SKM-1 (cell line): ENCODE data around the gene MTX1.

Source experiments
- DNase-seq: peaks from one replicate; lab custom pipeline; 2025; ENCODE audit not compliant: unreplicated experiment; lab: John Stamatoyannopoulos, UW

The MTX1 gene

GRCh38 chr1:155174324-155175280 lies 33.9 kb upstream of the MTX1 start:
- no peak for DNase-seq

GRCh38 chr1:155175281-155175926 lies 33.1 kb upstream of the MTX1 start:
- DNase-seq = no peak

DNA sequence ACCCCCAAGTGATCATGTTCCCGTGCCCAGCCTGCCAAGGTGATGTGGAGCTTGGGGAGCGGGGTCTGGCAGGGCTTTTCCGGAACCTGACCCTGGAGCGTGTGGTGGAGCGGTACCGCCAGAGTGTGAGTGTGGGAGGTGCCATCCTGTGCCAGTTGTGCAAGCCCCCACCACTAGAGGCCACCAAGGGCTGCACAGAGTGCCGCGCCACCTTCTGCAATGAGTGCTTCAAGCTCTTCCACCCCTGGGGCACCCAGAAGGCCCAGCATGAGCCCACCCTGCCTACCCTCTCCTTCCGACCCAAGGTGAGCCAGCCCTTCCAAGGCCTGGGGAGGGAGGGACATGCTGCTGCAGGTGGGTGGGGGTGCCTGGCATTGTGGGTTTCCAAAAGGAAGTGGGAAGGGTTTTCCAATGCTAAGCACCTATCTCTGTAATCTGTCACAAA lies 32.5 kb upstream of the MTX1 start:
- no peak for DNase-seq

DNA sequence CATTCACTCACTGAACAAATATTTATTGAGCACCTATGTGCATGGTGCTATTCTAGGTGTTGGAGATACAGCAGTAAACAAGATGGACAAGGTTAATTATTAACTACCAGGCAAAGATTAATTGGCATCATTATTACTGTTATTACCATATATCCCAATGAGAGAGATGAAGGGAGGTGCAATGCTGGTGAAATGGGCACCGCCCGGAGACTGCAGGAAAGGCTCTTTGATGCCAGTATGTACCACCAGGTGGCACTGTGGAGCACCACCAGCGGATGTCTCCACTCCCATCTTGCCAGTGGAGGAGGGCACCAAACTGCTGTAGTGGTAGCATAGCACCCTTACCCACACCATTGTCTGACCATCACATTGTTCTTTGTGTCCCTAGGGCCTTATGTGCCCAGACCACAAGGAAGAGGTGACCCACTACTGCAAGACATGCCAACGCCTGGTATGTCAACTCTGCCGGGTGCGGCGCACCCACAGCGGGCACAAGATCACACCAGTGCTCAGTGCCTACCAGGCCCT lies 31.9 kb upstream of the MTX1 start:
- DNase-seq = peak; percentile 66

DNA sequence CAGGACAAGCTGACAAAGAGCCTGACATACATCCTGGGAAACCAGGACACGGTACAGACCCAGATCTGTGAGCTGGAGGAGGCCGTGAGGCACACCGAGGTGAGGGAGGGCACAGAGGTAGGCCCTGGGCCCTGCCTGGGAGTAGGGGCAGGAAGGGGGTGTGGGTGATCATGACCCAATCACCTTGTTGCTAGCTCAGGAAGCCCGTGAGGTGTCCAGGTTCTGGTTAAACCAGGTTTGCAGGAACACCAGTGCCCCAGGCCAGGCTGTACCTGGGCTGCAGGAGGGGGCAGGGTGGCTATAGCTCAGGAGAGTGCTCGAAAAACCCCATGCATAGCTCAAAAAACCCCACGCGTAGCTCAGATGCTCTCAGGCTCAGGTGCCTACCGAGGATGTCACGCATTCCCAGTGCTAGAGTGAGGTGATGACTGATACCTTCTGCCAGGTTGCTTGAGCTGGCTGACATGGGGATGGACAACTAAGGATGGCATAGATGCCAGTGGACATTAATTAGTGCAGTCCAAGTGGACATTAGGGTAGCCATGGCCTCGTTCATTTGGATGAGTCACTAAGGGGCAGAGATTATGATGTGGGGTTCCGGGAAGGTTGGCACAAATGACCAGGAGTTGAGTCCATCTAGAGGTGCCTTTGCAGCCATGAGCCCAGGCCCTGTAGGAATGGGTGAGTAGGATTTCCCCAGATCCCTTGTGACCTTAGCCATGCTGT lies 31.1 kb upstream of the MTX1 start:
- no peak for DNase-seq

DNA sequence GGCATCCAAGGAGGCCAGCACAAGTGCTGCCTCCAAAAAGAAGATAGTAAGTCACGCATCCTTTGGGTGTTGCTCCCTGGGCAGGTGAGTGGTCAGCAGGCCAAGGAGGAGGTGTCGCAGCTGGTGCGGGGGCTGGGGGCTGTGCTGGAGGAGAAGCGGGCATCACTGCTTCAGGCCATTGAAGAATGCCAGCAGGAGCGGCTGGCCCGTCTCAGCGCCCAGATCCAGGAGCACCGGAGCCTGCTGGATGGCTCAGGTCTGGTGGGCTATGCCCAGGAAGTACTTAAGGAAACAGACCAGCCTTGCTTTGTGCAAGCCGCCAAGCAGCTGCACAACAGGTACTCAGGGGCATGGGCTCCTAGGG lies 30.6 kb upstream of the MTX1 start:
- no peak for DNase-seq

DNA sequence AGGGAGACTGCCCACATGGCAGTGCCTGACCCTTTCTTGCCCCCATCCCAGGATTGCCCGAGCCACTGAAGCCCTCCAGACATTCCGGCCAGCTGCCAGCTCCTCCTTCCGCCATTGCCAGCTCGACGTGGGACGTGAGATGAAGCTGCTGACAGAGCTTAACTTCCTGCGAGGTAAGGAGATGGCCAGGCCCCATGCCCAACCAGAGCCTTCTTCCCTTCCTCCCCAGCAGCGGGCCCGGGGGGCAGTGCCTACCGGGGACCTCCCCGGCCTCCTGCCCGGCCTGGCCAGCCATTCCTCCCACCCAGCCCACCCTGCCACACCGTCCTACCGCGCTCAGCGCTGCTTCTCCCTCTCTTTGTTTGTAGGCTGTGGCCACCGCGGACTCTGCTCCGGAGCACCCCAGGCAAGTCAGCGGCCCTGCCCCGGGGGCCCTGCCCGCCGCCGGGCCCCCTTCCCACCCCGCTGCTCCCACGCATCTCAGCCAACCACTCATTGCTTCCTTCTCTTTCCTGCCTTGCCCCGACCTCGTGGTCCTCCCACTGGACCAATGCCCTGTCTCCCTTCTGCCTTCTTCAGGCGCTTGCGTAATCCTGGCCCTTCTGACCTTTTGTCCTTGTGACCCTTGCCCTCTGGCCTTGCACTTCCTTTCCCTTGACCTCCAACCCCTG lies 29.9 kb upstream of the MTX1 start:
- DNase-seq = peak; percentile 77

DNA sequence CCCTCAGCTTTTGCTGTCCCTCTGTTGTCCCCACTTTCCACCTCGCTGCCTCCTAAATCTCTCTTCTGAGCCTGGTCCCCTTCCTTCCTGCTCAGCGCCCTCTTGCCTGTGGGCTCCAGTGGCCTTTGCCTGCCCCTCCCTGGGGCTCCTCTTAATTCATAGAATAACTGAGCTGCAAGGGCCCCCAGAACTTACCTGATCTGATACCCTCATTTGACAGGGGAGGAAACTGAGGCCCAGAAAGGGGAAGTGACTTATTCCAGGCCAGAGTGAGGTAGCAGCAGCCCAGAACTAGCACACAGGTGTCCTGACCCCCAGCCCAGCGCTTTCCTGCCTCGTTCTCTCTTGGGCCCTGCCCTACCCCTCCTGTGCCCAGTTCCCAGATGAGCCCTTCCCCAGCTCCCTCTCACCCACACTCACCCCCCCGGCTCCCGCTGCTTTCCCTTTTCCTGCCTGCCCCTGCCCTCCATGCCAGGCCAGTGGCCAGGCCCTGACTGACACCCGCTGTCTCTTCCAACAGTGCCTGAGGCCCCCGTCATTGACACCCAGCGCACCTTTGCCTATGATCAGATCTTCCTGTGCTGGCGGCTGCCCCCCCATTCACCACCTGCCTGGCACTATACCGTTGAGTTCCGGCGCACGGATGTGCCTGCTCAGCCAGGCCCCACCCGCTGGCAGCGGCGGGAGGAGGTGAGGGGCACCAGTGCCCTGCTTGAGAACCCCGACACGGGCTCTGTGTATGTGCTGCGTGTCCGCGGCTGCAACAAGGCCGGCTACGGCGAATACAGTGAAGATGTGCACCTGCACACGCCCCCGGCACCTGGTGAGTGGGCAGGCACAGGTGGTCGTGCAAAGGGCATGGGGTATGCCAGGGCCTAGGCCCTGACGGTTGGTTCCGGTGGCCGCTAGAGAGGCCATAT lies 29.1 kb upstream of the MTX1 start:
- no peak for DNase-seq

- DNase-seq = no peak
Measured at GRCh38 chr1:155181371-155182051, 27.0 kb upstream of the MTX1 start.

DNA sequence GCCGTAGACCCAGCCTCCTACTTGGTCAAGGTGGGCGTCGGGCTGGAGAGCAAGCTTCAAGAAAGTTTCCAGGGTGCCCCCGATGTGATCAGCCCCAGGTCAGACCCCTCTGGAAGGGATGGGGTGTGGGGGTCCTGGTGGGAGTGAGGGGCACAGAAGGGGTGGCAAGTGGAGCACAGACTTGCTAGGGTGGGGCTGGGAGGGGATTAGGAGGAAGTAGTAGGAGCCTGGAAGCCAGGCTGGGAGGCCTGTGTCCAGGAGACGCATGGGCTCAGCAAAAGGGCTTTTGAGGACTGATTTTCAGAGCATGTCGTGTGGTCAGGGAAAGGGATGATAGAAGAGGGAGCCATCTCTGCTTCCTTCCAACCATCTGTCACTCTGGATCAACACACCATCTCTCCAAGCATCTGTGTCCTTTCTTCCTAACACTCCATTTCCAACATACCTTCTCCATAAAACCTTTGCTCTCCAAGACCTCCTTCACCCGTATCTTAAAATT lies 26.4 kb upstream of the MTX1 start:
- DNase-seq = no peak

- no peak for DNase-seq
Measured at GRCh38 chr1:155183775-155184221, 24.7 kb upstream of the MTX1 start.

- no peak for DNase-seq
Measured at GRCh38 chr1:155184351-155184811, 24.1 kb upstream of the MTX1 start.

DNA sequence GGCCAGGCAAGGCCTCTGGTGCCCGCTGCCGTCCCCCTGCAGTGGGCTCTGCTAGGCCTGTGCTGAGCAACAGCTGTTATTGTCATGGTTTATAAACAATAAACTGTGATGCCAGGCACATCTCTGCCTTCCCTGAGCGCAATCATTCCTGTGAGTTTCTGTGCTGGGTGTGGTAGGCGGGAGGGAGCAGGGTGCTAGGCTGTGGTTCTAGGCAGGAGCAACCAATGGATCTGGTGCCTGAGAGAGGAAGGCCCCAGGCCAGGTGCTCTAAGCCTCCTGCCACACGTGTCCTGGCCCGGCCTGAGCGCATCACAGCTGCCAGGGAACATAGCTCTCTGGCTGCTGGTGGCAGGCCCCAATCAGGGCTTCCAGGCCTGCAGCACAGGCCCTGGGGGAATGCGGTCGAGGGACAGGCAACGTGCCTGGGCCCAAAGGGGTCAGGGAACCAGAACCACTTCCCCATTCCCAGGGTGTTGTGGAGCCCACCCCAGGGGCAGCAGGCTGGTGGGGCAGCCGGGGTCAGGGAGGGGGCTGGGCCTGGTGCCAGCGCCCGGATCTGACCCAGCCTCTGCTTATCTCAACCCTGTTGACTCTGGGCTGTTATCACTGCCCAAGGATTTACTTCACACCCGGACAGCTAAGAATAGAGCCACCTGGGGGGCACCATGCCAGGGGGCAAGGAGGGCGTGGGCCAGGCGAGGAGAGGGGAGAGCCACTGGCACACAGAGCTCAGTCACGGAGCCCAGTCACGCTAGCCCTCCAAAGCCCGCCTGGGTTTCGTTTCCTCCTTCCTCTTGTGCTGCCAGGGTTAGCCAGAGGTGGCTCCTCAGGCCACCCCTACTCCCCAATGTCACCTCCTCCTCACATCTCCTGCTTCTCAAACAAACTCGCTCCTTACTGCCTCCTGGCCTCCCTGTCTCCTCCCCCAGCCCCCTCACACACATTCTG lies 23.4 kb upstream of the MTX1 start:
- peak; percentile 88 for DNase-seq

DNA sequence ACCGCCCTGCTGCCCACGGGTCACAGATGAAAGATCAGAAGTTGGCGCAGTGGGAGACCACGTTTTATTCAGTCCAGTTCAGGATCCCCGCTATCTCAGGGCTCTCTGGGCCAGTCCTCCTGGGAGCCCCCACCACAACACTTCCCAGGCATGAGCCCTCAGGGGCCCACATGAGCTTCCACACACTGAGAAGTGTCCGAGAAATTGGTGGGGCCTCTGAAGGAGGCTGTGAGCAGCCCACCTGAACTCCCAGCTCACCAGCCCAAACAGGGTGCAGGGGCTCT lies 22.8 kb upstream of the MTX1 start:
- no peak for DNase-seq

DNA sequence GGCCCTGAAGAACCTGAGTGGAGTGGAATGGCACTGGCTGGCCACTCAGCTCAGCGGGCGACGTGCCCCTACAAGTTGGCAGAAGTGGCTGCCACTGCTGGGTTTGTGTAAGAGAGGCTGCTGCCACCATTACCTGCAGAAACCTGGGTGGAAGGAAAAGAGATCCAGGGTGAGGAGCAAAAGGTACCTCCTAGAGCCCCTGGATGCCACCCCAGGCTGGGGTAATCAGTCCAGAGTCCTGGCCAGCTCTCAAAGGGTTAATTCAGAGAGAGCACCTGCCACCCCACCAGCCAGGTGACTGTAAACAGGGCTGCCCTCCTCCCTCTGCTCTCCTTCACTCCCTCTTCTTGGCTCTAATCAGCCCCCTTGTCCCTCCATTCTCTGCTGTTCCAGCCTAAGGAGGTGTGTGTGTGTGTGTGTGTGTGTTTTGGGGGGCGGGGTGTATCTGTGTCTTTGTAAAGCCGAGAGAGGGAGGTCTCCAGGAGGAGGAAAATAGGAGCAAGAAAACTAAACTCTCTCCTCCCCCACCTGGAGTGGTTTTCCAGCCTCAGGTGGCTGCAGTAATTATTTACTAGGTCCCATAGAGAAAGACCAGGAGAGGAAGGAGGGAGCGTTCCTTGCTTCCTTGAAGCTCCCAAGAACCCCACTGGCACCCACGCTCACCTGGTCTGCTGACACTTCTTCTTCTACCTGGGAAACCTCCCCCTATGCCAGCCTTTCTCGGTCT lies 22.3 kb upstream of the MTX1 start:
- no peak for DNase-seq

- DNase-seq = no peak
Measured at GRCh38 chr1:155186794-155187455, 21.6 kb upstream of the MTX1 start.

GRCh38 chr1:155187456-155187891 lies 21.0 kb upstream of the MTX1 start:
- DNase-seq = no peak
